Keratinocyte (primary cell): ENCODE data around the gene SIM1.

ENCODE experiments used
- EZH2 ChIP-seq: IDR thresholded peaks from one replicate; pipeline ENCODE4 v1.6.1; 2012; ENCODE audit warnings: inconsistent platforms, mild to moderate bottlenecking, low read length, moderate library complexity
- TF ChIP-seq, protein P1 (sequence below), 3 experiments: IDR thresholded peaks in 1 of 3; conservative IDR thresholded peaks in 1 of 3; optimal IDR thresholded peaks in 1 of 3; 2 replicates in 2 of 3; 3 replicates in 1 of 3; pipeline versions ENCODE3 to v1.5.1; 2011; ENCODE audit warnings: low read length in 3 of 3, mild to moderate bottlenecking in 3 of 3, moderate library complexity in 2 of 3, control low read depth in 1 of 3, inconsistent platforms in 1 of 3; ENCODE audit not compliant: insufficient read depth in 2 of 3; ENCODE audit errors: extremely low read depth in 1 of 3

DNA sequence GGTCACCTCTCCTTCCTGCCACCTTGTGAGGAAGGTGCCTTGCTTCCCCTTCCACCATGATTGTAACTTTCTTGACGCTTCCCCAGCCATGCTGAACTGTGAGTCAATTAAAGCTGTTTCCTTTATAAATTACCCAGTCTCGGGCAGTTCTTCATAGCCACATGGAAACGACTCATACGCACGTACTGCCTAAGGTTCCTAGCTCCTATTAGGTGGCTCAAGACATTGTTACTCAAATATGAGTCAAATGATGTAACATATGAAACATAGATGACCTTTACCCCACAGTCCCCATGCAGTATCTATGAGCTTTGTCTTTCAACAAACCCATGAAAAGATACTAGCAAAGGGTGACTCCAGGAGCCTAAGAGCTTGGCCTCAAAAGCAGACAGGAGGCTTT lies 98.3 kb downstream of the SIM1 start:
- TF ChIP-seq, protein P1, sequence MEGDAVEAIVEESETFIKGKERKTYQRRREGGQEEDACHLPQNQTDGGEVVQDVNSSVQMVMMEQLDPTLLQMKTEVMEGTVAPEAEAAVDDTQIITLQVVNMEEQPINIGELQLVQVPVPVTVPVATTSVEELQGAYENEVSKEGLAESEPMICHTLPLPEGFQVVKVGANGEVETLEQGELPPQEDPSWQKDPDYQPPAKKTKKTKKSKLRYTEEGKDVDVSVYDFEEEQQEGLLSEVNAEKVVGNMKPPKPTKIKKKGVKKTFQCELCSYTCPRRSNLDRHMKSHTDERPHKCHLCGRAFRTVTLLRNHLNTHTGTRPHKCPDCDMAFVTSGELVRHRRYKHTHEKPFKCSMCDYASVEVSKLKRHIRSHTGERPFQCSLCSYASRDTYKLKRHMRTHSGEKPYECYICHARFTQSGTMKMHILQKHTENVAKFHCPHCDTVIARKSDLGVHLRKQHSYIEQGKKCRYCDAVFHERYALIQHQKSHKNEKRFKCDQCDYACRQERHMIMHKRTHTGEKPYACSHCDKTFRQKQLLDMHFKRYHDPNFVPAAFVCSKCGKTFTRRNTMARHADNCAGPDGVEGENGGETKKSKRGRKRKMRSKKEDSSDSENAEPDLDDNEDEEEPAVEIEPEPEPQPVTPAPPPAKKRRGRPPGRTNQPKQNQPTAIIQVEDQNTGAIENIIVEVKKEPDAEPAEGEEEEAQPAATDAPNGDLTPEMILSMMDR (optimal IDR thresholded peaks at IDR 0.05 in 1 of 3, IDR thresholded peaks at IDR 0.05 in 1 of 3, conservative IDR thresholded peaks at IDR 0.05 in 1 of 3; ENCODE audit: extremely low read depth in 1 of 3, insufficient read depth in 2 of 3, low read length in 3 of 3), result no peak
- no peak for TF ChIP-seq EZH2
